ENCODE measurements around the gene C19orf18.

Gene C19orf18

DNA sequence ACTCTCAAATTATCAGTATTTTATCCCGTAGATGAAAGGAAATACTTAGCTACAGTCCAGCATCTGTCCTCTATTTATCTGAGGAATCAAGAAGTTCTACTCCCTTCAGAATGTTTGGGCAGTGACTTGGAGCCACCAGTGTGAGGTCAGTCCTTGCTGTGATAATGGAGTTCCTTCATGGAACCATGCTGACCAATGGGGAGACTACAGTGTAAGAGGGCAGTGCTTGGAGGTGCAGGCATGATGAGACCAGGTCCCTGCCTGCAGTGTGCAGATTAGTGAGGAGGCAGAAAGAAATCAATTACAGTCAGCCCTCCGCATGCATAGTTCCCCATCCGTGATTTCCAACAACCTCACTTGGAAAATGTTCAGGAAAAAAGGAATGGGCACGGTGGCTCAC lies at the start of gene C19orf18:
TSS of gene C19orf18 (minus strand) at position 101 of the 400 bp plus-strand sequence. CDS start 102 bp downstream, outside the sequence.
- H4K20me1 ChIP-seq (ENCODE audit: insufficient read depth, low read length) = no peaks in the 10 kb centered on the region
- H3K27ac ChIP-seq (ENCODE audit: low read length) = no peak within 1 kb of the TSS
- no peaks in the 10 kb centered on the region for H3K27me3 ChIP-seq (ENCODE audit: insufficient read depth, low read length, poor library complexity)
- ATAC-seq (ENCODE audit: insufficient read depth, low read depth) (no peak), DNase-seq (no peak)
- H2AFZ ChIP-seq (ENCODE audit: low read depth, low read length) = no peak within 1 kb of the TSS
- H3K4me2 ChIP-seq (ENCODE audit: insufficient read depth, low read length) = no peak within 1 kb of the TSS
- no peak within 1 kb of the TSS for H3K9ac ChIP-seq (ENCODE audit: low read depth, low read length)
- TF ChIP-seq, protein P1, sequence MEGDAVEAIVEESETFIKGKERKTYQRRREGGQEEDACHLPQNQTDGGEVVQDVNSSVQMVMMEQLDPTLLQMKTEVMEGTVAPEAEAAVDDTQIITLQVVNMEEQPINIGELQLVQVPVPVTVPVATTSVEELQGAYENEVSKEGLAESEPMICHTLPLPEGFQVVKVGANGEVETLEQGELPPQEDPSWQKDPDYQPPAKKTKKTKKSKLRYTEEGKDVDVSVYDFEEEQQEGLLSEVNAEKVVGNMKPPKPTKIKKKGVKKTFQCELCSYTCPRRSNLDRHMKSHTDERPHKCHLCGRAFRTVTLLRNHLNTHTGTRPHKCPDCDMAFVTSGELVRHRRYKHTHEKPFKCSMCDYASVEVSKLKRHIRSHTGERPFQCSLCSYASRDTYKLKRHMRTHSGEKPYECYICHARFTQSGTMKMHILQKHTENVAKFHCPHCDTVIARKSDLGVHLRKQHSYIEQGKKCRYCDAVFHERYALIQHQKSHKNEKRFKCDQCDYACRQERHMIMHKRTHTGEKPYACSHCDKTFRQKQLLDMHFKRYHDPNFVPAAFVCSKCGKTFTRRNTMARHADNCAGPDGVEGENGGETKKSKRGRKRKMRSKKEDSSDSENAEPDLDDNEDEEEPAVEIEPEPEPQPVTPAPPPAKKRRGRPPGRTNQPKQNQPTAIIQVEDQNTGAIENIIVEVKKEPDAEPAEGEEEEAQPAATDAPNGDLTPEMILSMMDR (IDR thresholded peaks at IDR 0.05; ENCODE audit: borderline replicate concordance, extremely low read depth, low read length, poor library complexity, severe bottlenecking) = no peak
- no peak for TF ChIP-seq EZH2 (IDR thresholded peaks at IDR 0.05; ENCODE audit: borderline replicate concordance, low read depth, low read length, severe bottlenecking)
- H3K4me3 ChIP-seq (ENCODE audit: low read depth in 1 of 2, low read length in 2 of 2) = no peak within 1 kb of the TSS
- no peaks in the 10 kb centered on the region for H3K4me1 ChIP-seq (ENCODE audit: insufficient read depth, low read length)
- H3K9me3 ChIP-seq (ENCODE audit: insufficient read depth, low read length, severe bottlenecking) = peaks cover 66% of the 10 kb centered on the region
- H3K36me3 ChIP-seq (ENCODE audit: insufficient read depth, low read length) = peaks cover 32% of the 10 kb centered on the region
- H3K79me2 ChIP-seq (ENCODE audit: insufficient read depth, low read length) = no peaks in the 10 kb centered on the region

GRCh38 chr19:58022283-58022660 lies 47.9 kb upstream of the C19orf18 start:
- ATAC-seq (ENCODE audit: insufficient read depth, low read depth) = no peak
- no peak for TF ChIP-seq EZH2 (IDR thresholded peaks at IDR 0.05; ENCODE audit: borderline replicate concordance, low read depth, low read length, severe bottlenecking)
- TF ChIP-seq, protein P1 (IDR thresholded peaks at IDR 0.05; ENCODE audit: borderline replicate concordance, extremely low read depth, low read length, poor library complexity, severe bottlenecking) = no peak
- Histone ChIP-seq H3K27me3 (ENCODE audit: insufficient read depth, low read length, poor library complexity) (no peaks in the 10 kb centered on the region), H3K4me1 (ENCODE audit: insufficient read depth, low read length) (peaks cover 6% of the 10 kb centered on the region; the same call in 1 of the 2 replicates), H3K36me3 (ENCODE audit: insufficient read depth, low read length) (no peaks in the 10 kb centered on the region), H3K4me2 (ENCODE audit: insufficient read depth, low read length) (no peak overlapping the region), H3K9ac (ENCODE audit: low read depth, low read length) (no peak overlapping the region), H3K79me2 (ENCODE audit: insufficient read depth, low read length) (no peaks in the 10 kb centered on the region), H3K4me3 (ENCODE audit: low read depth in 1 of 2, low read length in 2 of 2) (no peak overlapping the region), H3K9me3 (ENCODE audit: insufficient read depth, low read length, severe bottlenecking) (peaks cover 3% of the 10 kb centered on the region), H3K27ac (ENCODE audit: low read length) (peak overlapping the region; percentile 42; the same call in 1 of the 2 replicates), H2AFZ (ENCODE audit: low read depth, low read length) (peak overlapping the region; percentile 69), H4K20me1 (ENCODE audit: insufficient read depth, low read length) (no peaks in the 10 kb centered on the region)
- no peak for DNase-seq

DNA sequence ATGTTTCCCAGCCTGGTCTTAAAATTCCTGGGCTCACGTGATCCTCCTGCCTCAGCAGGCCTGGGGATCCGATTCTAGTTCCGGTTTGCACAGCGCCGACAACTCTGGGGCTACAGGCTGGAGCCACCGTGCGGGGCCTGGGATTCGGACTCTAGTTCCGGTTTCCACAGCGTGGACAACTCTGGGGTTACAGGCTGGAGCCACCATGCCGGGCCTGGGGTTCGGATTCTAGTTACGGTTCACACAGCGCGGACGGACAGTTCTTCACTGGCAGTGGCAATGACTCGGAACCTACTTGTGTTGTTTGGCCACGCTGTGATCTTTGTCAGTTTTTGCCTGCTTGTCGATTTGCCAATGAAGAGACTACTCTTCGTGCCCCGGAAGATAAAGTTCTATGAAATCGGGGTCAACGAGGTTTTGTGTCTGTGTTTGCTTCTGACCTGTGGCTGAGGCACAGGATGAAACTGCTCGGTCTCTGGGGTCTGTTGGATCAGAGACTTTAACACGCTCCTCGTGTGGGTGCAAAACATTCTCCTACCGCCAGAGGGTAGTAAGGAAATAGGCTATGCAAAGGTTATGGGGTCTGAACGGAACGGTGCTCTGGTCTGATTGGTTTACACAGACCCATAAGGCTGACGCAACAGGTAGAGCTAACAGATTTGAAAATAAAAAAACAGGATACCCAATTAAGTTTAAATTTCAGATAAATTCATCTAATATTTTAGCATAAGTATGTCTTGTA lies 47.4 kb upstream of the C19orf18 start:
- Histone ChIP-seq H3K36me3 (ENCODE audit: insufficient read depth, low read length) (no peaks in the 10 kb centered on the region), H3K9me3 (ENCODE audit: insufficient read depth, low read length, severe bottlenecking) (peaks cover 3% of the 10 kb centered on the region), H2AFZ (ENCODE audit: low read depth, low read length) (peak overlapping the region; percentile 79), H3K4me2 (ENCODE audit: insufficient read depth, low read length) (no peak overlapping the region), H3K4me1 (ENCODE audit: insufficient read depth, low read length) (peaks cover 6% of the 10 kb centered on the region; the same call in 1 of the 2 replicates), H3K9ac (ENCODE audit: low read depth, low read length) (no peak overlapping the region), H3K4me3 (ENCODE audit: low read depth in 1 of 2, low read length in 2 of 2) (no peak overlapping the region), H3K79me2 (ENCODE audit: insufficient read depth, low read length) (no peaks in the 10 kb centered on the region), H3K27ac (ENCODE audit: low read length) (no peak overlapping the region), H3K27me3 (ENCODE audit: insufficient read depth, low read length, poor library complexity) (no peaks in the 10 kb centered on the region), H4K20me1 (ENCODE audit: insufficient read depth, low read length) (no peaks in the 10 kb centered on the region)
- ATAC-seq (ENCODE audit: insufficient read depth, low read depth) (peak; percentile 97), DNase-seq (peak; percentile 75)
- no peak for TF ChIP-seq EZH2 (IDR thresholded peaks at IDR 0.05; ENCODE audit: borderline replicate concordance, low read depth, low read length, severe bottlenecking)
- TF ChIP-seq, protein P1 (IDR thresholded peaks at IDR 0.05; ENCODE audit: borderline replicate concordance, extremely low read depth, low read length, poor library complexity, severe bottlenecking) = peak; percentile 82

Measured in DND-41 (cell line).